GM12878 (cell line): ENCODE results near the gene B4GALT5. TPM values are rescaled to one million over a fixed set of nuclear protein-coding genes. Genes with fewer than 3 reads are reported as not detected.

Source experiments
- ATF2 ChIP-seq: IDR thresholded peaks from 2 replicates; pipeline ENCODE4 v1.6.1; 2012; ENCODE audit warnings: low read length, inconsistent platforms
- CBFB ChIP-seq: IDR thresholded peaks from 2 replicates; pipeline ENCODE4 v1.6.1; 2016; ENCODE audit warnings: antibody characterized with exemption, low read depth
- CEBPB ChIP-seq, 2 experiments: fragments of 150-350 bp in 1 of 2; IDR thresholded peaks; 2 replicates each; pipeline ENCODE4 v1.6.1; 2012 to 2014; ENCODE audit warnings: low read depth in 2 of 2, low read length in 2 of 2, borderline replicate concordance in 1 of 2, inconsistent platforms in 1 of 2
- CEBPZ ChIP-seq: fragments of 150-350 bp; IDR thresholded peaks from 2 replicates; pipeline ENCODE4 v1.6.1; 2016; ENCODE audit warnings: low read depth, low read length
- CUX1 ChIP-seq: IDR thresholded peaks from 2 replicates; pipeline ENCODE4 v1.6.1; 2012; ENCODE audit warnings: improper control_type of control experiment, low read depth, low read length; ENCODE audit not compliant: insufficient replicate concordance
- EED ChIP-seq: sonication (generic); IDR thresholded peaks from 2 replicates; pipeline ENCODE4 v1.6.1; 2016; ENCODE audit warnings: antibody characterized with exemption, low read depth
- MEF2B ChIP-seq: fragments of 450-650 bp; IDR thresholded peaks from 2 replicates; pipeline ENCODE4 v1.6.1; 2018; ENCODE audit warnings: mild to moderate bottlenecking, moderate library complexity; ENCODE audit not compliant: partially characterized antibody, poor library complexity, severe bottlenecking
- NFIC ChIP-seq: IDR thresholded peaks from 2 replicates; pipeline ENCODE4 v1.6.1; 2012; ENCODE audit warnings: low read depth, mild to moderate bottlenecking, inconsistent platforms, low read length, moderate library complexity
- SUPT20H ChIP-seq: IDR thresholded peaks from 2 replicates; pipeline ENCODE4 v1.6.1; 2011; ENCODE audit warnings: low read depth, mild to moderate bottlenecking, low read length, moderate library complexity, borderline replicate concordance; ENCODE audit not compliant: control insufficient read depth
- TCF7 ChIP-seq: IDR thresholded peaks from 2 replicates; pipeline ENCODE4 v1.6.1; 2014; ENCODE audit warnings: antibody characterized with exemption, borderline replicate concordance
- YBX1 ChIP-seq: fragments of 450-650 bp; IDR thresholded peaks from 2 replicates; pipeline ENCODE4 v1.6.1; 2016; ENCODE audit warnings: antibody characterized with exemption
- ZBTB4 ChIP-seq: fragments of 450-650 bp; formaldehyde crosslinking; IDR thresholded peaks from 2 replicates; pipeline ENCODE4 v1.4.0; 2022; ENCODE audit warnings: mild to moderate bottlenecking, moderate library complexity
- ZNF274 ChIP-seq: IDR thresholded peaks from one replicate; pipeline ENCODE4 v1.8.0; 2011; ENCODE audit not compliant: insufficient read length, insufficient read depth
- ZSCAN29 ChIP-seq: fragments of 450-650 bp; IDR thresholded peaks from 2 replicates; pipeline ENCODE4 v1.6.1; 2017; ENCODE audit warnings: mild to moderate bottlenecking, moderate library complexity
- polyA plus RNA-seq, 11 experiments: library from polyadenylated mRNA; depleted of rRNA in 4 of 11; unstranded in 6 of 11; stranded (reverse) in 5 of 11; fragments of >200 nt; fragmentation: Nextera tagmentation in 4 of 11; fragmentation: Illumina TruSeq in 1 of 11; extraction: Ambion mirVana in 4 of 11; extraction: Trizol in 1 of 11; gene quantifications; 1 replicate in 1 of 11; 2 replicates in 10 of 11; pipeline versions ENCODE4 v1.2.1 to v1.2.3, GENCODE V29; 2011 to 2016; ENCODE audit warnings: inconsistent platforms in 2 of 11, missing spikeins in 2 of 11, low read depth in 1 of 11
- total RNA-seq, 4 experiments: library from RNA; depleted of rRNA in 3 of 4; stranded (reverse); fragments of >200 nt in 3 of 4; fragmentation: Illumina TruSeq in 1 of 4; extraction: Trizol in 1 of 4; gene quantifications; 2 replicates each; pipeline versions ENCODE4 v1.2.1 to v1.2.3, GENCODE V29; 2013 to 2021

B4GALT5 gene
- total and polyA plus RNA-seq, 10 of the 15 experiments (the other 5 are each of a cell fraction or from before 2014, with no cell fraction given): 2.0 to 55.5 (median 20.2) TPM

GRCh38 chr20:49676581-49677291, 36.9 kb downstream of the B4GALT5 start (continued):
- TF ChIP-seq YBX1: no peak
- no peak; the same call in none of the 2 replicates for TF ChIP-seq ATF2
- peak; percentile 61 for TF ChIP-seq MEF2B
- TF ChIP-seq ZBTB4: no peak
- no peak for TF ChIP-seq TCF7
- TF ChIP-seq SUPT20H: no peak
- TF ChIP-seq NFIC: peak; percentile 76
- peak; percentile 76 for TF ChIP-seq EED
- no peak for TF ChIP-seq CEBPB (IDR thresholded peaks at IDR 0.05; ENCODE audit: borderline replicate concordance in 1 of 2, low read depth in 2 of 2, low read length in 2 of 2)
- TF ChIP-seq ZNF274: no peak
- peak; percentile 72 for TF ChIP-seq CBFB
- no peak for TF ChIP-seq CEBPZ
- TF ChIP-seq ZSCAN29: no peak
- TF ChIP-seq CUX1: peak; percentile 74
